OCI-LY3 (cell line): ENCODE results near the gene CDH6.

Experiments used
- H2AFZ ChIP-seq: fragments of 200-600, 300-600 bp; shearing (Covaris generic); 2 replicates; pipeline ENCODE4 v1.6.0; 2014; ENCODE audit warnings: antibody characterized with exemption, low read depth, low read length
- H3K27ac ChIP-seq: fragments of 200-600, 300-600 bp; sonication (generic); 2 replicates; pipeline ENCODE4 v1.5.1; 2014; ENCODE audit warnings: mild to moderate bottlenecking, low read length, moderate library complexity, mixed read lengths
- H3K27me3 ChIP-seq: fragments of 200-600, 300-600 bp; sonication (generic); 2 replicates; pipeline ENCODE4 v1.6.1; 2014; ENCODE audit warnings: low read depth, low read length, mixed read lengths
- H3K36me3 ChIP-seq: fragments of 200-600, 300-600 bp; sonication (generic); replicated peaks from 2 replicates; pipeline ENCODE3; 2014; ENCODE audit warnings: low read depth, low read length, mixed read lengths
- H3K4me1 ChIP-seq: fragments of 300-600, 200-600 bp; sonication (generic); 2 replicates; pipeline ENCODE4 v1.6.1; 2014; ENCODE audit warnings: low read length, mixed read lengths
- H3K4me2 ChIP-seq: fragments of 200-600, 300-600 bp; sonication (generic); 2 replicates; pipeline ENCODE4 v1.6.1; 2014; ENCODE audit warnings: low read length, mixed read lengths
- H3K4me3 ChIP-seq: fragments of 300-600, 200-600 bp; sonication (generic); 2 replicates; pipeline ENCODE4 v1.5.1; 2014; ENCODE audit warnings: antibody characterized with exemption, mild to moderate bottlenecking, low read length, moderate library complexity
- H3K79me2 ChIP-seq: fragments of 300-600, 200-600 bp; shearing (Covaris generic); 2 replicates; pipeline ENCODE4 v1.6.1; 2014; ENCODE audit warnings: mild to moderate bottlenecking, low read length, mixed read lengths
- H3K9ac ChIP-seq: fragments of 300-600, 200-600 bp; shearing (Covaris generic); 2 replicates; pipeline ENCODE4 v1.6.0; 2014; ENCODE audit warnings: mild to moderate bottlenecking, low read length, moderate library complexity
- H3K9me3 ChIP-seq: fragments of 200-600, 300-600 bp; shearing (Covaris generic); 2 replicates; pipeline ENCODE4 v1.6.1; 2014; ENCODE audit warnings: low read length, mixed read lengths; ENCODE audit not compliant: insufficient read depth
- H4K20me1 ChIP-seq: fragments of 200-600, 300-600 bp; sonication (generic); 2 replicates; pipeline ENCODE4 v1.6.1; 2016; ENCODE audit warnings: low read length, mixed read lengths; ENCODE audit not compliant: insufficient read depth
- EZH2phosphoT487 ChIP-seq: fragments of 200-600 bp; shearing (Covaris generic); IDR thresholded peaks from 2 replicates; pipeline ENCODE4 v1.6.1; 2018; ENCODE audit warnings: antibody characterized with exemption, mixed run types, low read depth
- TF ChIP-seq, protein P1 (sequence below): fragments of 200-600, 300-600 bp; sonication (generic); IDR thresholded peaks from 2 replicates; pipeline ENCODE4 v1.5.1; 2014; ENCODE audit warnings: antibody characterized with exemption, low read length, low read depth

Gene CDH6

DNA sequence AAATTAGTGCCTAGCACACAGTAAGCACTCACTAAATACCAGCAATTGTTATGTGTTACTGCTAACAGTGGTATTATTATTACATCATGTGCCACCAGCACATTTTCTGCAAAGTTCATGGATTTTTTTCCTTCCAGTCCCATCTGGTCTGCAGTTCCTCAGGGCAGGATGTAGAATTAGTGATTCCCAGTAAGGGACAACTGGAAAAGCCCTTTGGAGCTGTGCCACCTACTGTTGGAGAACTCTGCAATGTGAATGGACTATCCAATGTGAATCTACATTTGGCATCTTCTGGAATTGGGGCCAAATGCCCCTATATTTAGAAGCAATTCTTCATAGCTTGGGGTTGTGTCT, 154.0 kb downstream of the CDH6 start:
- no peak for TF ChIP-seq EZH2phosphoT487
- TF ChIP-seq, protein P1, sequence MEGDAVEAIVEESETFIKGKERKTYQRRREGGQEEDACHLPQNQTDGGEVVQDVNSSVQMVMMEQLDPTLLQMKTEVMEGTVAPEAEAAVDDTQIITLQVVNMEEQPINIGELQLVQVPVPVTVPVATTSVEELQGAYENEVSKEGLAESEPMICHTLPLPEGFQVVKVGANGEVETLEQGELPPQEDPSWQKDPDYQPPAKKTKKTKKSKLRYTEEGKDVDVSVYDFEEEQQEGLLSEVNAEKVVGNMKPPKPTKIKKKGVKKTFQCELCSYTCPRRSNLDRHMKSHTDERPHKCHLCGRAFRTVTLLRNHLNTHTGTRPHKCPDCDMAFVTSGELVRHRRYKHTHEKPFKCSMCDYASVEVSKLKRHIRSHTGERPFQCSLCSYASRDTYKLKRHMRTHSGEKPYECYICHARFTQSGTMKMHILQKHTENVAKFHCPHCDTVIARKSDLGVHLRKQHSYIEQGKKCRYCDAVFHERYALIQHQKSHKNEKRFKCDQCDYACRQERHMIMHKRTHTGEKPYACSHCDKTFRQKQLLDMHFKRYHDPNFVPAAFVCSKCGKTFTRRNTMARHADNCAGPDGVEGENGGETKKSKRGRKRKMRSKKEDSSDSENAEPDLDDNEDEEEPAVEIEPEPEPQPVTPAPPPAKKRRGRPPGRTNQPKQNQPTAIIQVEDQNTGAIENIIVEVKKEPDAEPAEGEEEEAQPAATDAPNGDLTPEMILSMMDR, result no peak
- Histone ChIP-seq H3K9me3 (no peaks in the 10 kb centered on the region), H3K4me3 (no peak overlapping the region), H2AFZ (no peak overlapping the region), H3K9ac (no peak overlapping the region), H3K4me1 (no peaks in the 10 kb centered on the region), H3K27ac (no peak overlapping the region), H3K79me2 (no peaks in the 10 kb centered on the region), H4K20me1 (no peaks in the 10 kb centered on the region), H3K27me3 (no peaks in the 10 kb centered on the region), H3K4me2 (no peak overlapping the region), H3K36me3 (no peaks in the 10 kb centered on the region)

GRCh38 chr5:31350395-31350794, 156.9 kb downstream of the CDH6 start:
- Histone ChIP-seq H3K27ac (no peak overlapping the region), H3K4me3 (no peak overlapping the region), H3K9ac (no peak overlapping the region), H3K27me3 (no peaks in the 10 kb centered on the region), H3K36me3 (no peaks in the 10 kb centered on the region), H3K9me3 (no peaks in the 10 kb centered on the region), H3K79me2 (no peaks in the 10 kb centered on the region), H3K4me1 (no peaks in the 10 kb centered on the region), H2AFZ (no peak overlapping the region), H4K20me1 (no peaks in the 10 kb centered on the region), H3K4me2 (no peak overlapping the region)
- TF ChIP-seq EZH2phosphoT487, result no peak
- TF ChIP-seq, protein P1, result no peak

GRCh38 chr5:31355337-31355736, 161.9 kb downstream of the CDH6 start:
- peaks cover 12% of the 10 kb centered on the region for H3K4me1 ChIP-seq
- no peaks in the 10 kb centered on the region for H3K36me3 ChIP-seq
- no peaks in the 10 kb centered on the region for H3K27me3 ChIP-seq
- no peak overlapping the region for H3K9ac ChIP-seq
- no peak overlapping the region for H3K4me2 ChIP-seq
- no peaks in the 10 kb centered on the region for H3K9me3 ChIP-seq
- no peak overlapping the region for H3K4me3 ChIP-seq
- no peak for TF ChIP-seq EZH2phosphoT487
- TF ChIP-seq, protein P1, result no peak
- H2AFZ ChIP-seq, result no peak overlapping the region
- H3K27ac ChIP-seq, result no peak overlapping the region
- H4K20me1 ChIP-seq, result no peaks in the 10 kb centered on the region
- H3K79me2 ChIP-seq, result no peaks in the 10 kb centered on the region

GRCh38 chr5:31357038-31357437, 163.6 kb downstream of the CDH6 start:
- Histone ChIP-seq H3K36me3 (no peaks in the 10 kb centered on the region), H3K4me2 (no peak overlapping the region), H3K4me1 (peaks cover 19% of the 10 kb centered on the region), H3K9me3 (no peaks in the 10 kb centered on the region), H3K4me3 (no peak overlapping the region), H2AFZ (no peak overlapping the region), H3K27me3 (no peaks in the 10 kb centered on the region), H4K20me1 (no peaks in the 10 kb centered on the region), H3K9ac (no peak overlapping the region), H3K27ac (no peak overlapping the region), H3K79me2 (no peaks in the 10 kb centered on the region)
- TF ChIP-seq, protein P1, result no peak
- TF ChIP-seq EZH2phosphoT487, result no peak
